Measurements from ENCODE around the gene PDX1.

DNA sequence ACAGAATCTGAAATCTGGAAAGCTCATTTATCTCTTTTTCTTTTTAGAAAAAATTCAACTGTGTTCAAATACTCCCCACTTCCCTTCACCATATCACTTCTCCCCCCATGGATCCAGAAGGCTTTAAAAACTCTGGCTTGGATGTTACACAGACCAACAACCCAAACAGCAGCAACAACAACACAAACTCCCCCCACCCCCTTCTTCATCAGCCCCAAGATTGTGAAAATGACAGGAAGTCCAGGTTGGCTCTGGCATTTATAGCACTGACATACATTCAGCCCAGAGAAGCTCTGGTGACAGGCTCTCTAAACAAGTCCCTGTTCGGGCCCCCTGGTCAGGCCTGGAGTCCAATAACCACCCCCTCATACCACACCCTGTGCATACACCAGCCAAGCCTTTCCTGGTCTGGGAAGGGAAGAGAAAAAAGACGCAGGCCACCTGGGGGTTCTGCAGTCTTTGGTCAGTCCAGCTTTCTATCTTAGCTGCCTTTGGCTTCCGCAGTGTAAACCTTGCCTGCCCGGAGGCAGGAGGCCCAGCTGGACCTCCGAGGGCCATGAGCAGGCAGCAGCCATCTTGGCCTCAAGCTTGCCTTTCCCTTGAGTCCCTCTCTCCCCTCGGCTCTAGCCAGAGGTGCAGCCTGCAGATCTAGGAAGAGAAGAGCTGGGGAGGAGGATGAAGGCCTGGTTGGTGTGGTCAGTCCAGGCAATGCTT lies 42.5 kb downstream of the PDX1 start:
- TF ChIP-seq POLR2A (IDR thresholded peaks at IDR 0.05) (no peak), CTCF (IDR thresholded peaks at IDR 0.05) (no peak)
